ENCODE measurements around the gene ARID5B.
"Not testable (repeated sequence)": the region's sequence is repeated elsewhere in the genome, so short reads cannot be mapped to it uniquely, and the experiment has no call there.

Gene ARID5B

DNA sequence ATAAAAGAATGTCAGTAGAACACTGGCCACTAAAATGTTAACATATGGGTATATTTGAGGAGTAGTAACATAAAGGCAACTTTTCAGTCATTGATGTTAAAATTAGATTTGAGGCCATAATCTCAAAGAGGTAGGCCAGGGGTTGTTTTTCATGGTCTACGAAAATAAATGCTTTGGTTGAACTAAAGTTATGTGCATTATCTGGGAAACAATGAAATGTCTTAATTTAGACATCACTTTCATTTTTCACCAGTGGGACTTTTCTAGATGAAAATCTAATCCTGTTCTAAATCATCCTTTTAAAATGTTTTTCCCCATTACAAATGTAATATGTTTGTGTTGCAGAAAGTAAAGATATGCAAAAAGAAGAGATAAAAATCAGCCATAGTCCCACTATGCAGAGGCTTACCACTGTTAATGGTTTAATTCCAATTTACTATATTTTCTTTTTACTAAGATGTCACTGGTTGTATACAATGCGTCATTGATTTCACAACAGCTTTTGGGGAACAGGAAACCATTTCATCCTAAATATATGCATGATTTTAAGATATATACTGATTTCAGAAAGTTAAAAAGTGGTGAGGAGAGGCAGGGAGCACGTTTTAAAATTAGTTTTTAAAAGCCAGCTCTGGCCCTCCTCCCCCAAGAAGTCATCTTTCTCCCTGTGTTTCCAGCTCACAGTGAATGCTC lies 64.3 kb downstream of the ARID5B start:
- DNase-seq (ENCODE audit: low read depth) = no peak

DNA sequence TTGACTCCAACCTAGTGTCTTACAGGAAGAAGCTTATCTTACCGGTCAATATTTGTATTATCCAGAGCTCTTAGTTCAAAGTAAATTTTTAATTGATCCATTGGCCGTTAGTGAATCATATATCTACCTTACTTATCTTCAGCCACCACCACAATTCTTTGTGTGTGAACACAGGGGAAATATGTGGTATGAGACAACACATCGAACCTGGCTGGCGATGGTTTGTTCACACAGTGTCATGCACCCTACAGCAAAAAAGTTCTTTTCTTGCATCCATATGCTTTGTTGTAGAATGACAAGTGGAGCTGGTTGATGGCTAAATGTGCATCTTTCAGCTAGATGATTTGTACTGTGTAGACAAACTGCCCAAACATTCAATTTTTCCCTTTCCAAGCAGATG lies 65.8 kb downstream of the ARID5B start:
- DNase-seq (ENCODE audit: low read depth) = no peak

DNA sequence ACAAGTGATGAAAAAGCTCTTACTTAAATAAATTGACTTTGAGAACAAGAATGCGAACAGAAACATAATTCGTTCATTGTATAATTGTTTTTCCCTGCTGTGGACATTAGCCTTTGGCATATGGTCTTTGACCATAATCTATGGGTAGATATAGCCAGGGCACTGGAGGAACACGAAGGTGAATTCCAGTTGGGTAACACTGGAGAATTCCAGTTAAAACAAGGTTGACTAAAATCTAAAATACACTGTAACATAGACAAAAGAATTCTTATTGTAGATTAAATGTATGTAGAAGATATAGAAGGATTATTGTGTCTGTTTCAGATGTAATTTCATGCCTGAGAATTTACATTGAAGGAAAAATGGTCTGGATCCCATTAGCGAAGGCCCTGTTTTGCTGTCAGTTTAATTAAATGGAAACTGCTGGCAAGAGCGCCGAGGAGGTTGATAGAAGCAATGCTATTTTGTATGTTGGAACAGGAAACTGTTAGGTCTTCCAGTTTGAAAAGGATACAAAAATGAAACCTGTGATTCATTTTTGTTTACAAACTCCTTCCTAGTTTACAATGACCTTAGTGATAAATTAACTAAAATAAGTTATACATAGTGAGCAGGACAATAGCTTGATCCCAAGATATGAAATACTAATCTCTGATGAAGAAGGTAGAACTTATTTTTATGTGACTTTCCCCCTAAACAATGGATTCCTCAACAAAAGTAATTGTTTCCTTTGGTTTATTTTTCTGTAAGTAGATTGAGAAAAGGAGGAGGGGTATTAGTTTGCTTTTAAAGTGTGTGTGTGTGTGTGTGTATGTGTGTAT lies 68.9 kb downstream of the ARID5B start:
- DNase-seq (ENCODE audit: low read depth) = no peak

DNA sequence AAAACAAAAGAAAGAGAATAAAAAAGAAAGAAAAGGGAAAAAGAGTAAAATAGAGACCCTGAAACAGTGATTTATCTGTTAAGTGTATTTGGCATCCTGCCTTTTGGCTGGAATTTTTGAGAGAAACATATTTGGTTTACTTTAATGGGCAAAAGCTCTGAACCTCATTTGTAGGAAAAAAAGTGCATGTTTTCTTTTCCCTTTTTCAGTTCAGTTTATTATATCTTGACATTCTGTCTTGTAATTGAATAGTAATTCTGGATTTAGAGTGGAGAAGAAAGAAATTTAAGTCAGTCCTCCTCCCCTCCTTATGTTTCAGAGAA lies 69.5 kb downstream of the ARID5B start:
- DNase-seq (ENCODE audit: low read depth) = no peak

DNA sequence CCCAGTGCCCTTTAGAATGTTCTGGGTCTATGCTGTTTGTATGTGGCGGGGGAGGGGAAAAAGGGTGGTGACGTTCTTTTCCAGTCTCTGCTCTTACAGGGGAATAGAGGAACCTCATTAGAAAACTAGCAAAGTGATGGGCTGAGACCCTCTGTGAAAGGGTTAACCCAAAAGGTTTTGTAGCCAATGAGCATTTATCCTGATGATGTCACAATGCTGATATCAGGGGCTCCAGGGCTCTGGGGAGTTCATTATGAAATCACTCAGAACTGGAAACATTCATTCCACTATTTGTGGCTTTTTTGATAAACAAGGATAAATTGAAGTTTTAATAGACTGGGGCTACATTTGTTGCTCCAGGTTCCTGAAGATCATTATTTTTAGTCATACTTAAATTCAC lies 71.7 kb downstream of the ARID5B start:
- no peak for DNase-seq (ENCODE audit: low read depth)

DNA sequence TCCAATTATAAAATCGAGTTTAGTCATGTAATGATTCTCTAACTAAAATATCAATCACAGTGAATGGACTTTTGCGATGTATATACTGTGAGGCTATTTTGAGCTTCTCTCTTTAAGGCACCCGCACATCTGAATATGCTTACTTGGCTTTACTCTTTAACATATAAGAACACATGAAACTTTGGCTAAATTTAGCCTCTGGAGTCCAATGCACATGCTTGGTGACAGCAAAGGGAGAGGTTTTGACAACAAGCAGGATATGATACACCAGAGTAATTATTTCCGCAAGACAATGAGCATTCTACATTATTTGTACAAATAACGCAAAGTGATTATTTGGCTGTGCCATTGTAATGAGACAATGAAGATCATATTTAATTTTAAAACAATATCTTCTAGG lies 72.4 kb downstream of the ARID5B start:
- no peak for DNase-seq (ENCODE audit: low read depth)

DNA sequence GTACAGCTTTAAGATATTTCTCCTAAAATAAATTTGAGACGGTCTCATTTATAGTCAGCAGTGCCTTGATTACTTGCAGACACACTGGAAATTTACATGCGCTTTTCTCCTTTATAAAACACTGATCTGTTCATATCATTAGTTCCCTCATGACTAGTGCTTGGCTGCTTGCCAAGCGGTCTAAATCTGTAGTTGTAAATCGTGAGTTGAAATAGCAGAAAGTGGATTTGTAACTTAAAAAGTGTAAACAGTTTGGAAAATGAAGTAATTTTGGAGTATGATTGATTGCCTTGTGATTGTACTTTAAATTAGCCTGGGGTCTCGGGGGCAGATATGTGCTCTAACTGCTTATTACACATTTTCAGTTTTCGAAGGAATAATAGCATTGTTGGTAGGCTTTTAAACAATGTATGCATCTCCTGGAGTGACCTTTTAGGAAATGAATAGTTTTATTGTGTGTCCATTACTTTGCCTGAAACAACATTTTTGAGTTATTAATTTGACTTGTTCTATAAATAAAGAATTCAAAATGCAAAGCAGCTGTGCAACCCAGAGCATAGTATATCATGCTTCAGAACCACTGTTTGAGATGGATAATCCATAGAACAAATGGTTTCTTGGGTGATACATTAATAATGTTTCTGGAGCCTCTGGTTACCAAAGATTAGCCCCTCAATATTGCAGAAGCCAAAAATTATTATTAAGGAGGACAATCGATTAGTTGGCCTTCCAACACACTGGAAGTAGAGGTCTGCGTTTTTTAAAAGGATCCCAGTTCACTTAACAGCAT lies 73.3 kb downstream of the ARID5B start:
- no peak for DNase-seq (ENCODE audit: low read depth)

DNA sequence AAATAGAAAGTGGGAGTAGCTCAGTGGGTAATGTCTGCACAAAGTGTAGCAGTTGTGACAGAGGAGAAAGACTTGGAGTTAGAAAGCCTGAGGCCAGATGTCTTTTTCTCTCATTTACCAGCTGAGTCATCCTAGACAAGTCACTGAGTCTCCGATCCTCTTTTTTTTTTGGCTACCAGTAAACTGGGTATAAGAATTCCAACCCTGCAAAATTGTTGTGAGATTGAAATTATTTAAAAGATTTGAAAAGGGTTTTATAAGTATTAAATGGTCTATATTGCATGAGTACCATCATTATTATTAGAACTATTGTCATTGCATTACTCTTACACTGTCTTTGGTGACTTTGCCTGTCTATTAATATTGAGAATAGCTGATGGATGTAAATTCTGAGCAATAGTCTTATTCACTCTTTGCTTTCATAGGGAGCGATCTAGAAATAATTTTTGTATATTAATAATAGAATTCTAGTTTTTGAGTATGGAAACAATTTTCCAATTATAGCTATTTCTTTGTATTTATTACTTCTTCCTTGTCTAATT lies 74.0 kb downstream of the ARID5B start:
- no peak for DNase-seq (ENCODE audit: low read depth)

DNA sequence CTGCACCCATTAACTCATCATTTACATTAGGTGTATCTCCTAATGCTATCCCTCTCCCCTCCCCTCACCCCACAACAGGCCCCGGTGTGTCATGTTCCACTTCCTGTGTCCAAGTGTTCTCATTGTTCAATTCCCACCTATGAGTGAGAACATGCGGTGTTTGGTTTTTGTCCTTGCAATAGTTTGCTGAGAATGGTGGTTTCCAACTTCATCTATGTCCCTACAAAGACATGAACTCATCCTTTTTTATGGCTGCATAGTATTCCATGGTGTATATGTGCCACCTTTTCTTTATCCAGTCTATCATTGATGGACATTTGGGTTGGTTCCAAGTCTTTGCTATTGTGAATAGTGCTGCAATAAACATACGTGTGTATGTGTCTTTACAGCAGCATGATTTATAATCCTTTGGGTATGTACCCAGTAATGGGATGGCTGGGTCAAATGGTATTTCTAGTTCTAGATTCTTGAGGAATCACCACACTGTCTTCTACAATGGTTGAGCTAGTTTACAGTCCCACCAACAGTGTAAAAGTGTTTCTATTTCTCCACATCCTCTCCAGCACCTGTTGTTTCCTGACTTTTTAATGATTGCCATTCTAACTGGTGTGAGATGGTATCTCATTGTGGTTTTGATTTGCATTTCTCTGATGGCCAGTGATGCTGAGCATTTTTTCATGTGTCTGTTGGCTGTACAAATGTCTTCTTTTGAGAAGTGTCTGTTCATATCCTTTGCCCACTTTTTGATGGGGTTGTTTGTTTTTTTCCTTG lies 75.6 kb downstream of the ARID5B start:
- DNase-seq (ENCODE audit: low read depth) = not testable (repeated sequence)

DNA sequence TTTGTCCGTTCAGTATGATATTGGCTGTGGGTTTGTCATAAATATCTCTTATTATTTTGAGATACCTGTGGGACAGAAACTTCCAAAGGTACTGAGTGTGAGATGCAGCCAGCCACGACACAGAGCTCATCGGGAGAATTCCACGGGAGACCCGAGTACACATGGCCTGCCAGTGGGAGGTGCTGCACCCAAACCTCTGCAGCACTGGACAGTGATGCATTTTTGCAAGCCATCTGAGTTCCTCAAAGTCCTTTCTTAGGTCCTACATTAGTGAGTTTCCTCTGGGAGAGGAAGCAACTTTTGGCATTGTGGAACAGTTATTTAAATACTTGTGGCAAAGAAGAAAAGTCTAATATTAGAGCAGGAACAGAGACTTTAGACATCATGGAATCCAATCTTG lies 77.5 kb downstream of the ARID5B start:
- DNase-seq (ENCODE audit: low read depth) = no peak

DNA sequence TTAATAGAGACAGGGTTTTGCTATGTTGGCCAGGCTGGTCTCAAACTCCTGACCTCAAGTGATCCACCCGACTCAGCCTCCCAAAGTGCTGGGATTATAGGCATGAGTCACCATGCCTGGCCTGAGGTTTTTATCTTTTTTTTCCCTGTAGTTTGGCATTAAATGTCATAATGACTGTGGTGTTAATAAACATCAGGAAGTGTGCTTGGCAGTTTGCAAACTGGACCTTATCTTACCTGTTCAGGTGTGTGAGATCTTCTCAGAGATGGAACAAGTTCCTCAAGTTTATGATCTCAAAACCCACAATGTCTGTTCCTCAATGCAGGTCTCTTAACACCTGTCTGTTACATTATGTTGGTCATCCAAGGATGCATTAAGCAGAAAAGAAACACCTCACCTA lies 80.0 kb downstream of the ARID5B start:
- no peak for DNase-seq (ENCODE audit: low read depth)

DNA sequence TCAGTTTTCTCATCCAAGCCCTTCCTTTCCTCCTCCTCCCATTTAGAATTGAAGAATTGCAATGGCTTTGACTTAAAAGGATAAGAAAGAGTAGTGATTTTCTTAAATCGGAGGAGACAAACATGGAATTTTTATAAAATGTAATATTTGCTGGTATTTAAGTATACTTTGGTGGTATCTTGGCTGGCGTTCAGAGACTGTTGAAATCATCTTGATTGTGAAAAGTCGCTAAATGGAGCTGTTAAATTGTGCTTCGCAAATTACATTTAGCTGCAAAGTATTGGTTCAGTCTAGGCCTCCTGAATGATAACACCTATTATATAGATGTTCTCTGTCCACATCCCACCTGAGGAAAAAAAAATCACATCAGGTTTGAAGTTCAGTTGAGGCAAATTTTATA lies 81.8 kb downstream of the ARID5B start:
- DNase-seq (ENCODE audit: low read depth) = no peak

DNA sequence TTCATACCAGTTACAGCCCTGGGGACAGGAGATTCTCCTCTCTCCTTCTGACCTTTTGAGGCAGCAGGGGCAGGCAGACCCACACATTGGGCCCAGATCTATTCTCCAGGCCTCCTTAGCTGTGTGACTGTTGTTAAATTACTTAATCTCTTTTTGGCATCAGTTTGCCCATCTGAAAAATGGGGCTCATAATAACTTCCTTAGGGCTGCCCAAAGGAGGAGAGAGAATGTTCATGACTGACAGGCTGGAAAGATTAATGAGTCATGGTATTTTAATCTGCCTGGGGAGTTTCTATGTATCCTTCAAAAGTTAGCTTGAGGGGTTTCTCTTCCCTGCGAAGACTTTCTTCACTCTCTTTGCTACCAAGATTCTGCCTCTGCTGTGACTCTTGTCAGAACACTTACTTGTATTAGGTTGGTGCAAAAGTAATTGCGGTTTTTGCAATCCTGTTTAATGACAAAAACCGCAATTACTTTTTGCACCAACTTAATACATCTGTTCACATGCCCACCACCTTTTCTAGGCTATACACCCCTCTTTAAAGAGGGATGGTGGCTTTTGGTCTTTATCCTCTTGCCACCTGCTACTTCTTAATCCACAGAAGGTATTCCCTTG lies 83.4 kb downstream of the ARID5B start:
- DNase-seq (ENCODE audit: low read depth) = no peak

DNA sequence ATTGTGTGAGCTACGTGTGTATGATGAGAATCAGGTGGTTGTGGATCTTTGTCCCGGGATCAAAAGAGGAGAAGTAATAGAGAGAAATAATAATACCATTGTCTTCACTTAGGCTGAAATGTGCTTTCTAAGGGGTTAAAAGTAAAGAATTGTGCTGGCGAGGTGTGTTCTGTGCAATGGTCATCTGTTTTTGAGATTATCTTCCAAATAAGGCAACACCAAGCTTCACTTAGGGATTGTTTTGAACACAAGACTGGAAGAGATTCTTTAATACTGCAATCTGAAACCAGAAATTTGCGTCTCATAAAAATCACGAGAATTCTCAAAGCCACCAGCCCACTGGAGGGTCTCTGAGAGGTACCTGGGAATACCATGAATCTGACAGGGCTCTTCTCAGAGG lies 84.2 kb downstream of the ARID5B start:
- DNase-seq (ENCODE audit: low read depth) = no peak

DNA sequence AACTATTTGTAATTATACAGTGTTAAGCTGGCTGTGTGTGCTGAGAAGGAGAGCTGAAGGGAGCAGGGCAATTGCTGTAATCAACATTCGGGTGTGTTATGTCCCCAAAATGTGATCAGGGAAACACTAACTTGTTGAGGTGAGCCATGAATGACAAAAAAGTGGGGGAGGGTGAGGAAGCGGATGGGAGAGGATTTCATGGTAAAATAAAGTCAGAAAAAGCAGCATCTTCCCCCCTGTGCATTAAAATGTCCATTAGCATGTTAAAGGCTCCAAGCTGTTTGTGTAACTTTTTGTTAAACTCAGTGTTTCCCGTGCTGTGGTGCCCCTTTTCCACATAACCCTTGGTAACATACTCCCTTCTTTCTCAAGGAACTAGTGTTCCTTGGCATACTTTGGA lies 84.9 kb downstream of the ARID5B start:
- no peak for DNase-seq (ENCODE audit: low read depth)

DNA sequence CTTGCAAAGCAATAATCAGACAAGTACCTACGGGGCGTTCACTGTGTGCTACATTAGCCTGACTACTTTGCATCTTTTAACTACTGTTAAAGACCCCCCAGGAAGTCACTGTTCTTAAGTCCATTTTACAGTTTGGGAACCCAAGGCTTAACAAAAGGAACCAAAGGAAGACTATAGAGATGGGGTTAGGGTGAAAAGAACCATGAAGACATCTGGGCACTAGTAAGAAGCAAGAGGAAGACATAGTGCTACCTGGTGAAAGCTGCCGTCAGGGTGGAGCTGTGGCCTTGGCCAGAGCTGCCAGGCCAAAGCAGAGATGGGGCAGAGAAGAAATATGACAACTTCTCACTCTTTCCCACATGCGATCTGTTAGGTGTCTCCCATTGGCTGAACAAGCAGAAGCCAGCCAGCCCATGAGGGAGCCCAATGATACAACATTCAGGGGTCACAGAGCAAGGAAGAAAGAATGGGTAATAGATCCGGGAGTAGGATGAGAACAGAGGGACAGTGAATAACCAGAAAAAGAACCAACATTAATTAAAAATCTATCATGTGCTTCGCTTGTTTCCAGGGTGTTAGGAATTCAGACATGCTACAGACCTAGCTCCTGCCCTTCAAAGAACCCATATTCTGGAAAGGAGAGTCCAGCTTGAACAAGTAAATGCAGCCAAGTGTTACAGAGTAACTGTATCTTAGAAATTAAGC lies 85.4 kb downstream of the ARID5B start:
- no peak for DNase-seq (ENCODE audit: low read depth)

DNA sequence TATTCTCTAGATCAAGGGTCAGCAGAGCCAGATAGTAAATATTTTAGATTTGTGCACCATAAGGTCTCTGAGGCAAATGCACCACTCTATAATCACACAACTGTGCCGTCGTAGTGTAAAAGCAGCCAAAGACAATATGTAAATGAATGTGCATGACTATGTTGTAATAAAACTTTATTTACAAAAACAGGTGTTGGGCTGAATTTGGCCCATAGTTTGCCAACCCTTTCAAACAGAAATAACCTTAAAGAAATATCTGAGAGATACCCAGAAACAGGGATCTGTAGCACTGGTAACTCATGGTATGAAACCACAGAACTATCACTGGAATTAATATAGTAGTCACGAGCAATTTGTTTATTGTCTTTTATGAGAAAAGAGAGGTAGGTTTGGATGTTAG lies 86.0 kb downstream of the ARID5B start:
- no peak for DNase-seq (ENCODE audit: low read depth)

DNA sequence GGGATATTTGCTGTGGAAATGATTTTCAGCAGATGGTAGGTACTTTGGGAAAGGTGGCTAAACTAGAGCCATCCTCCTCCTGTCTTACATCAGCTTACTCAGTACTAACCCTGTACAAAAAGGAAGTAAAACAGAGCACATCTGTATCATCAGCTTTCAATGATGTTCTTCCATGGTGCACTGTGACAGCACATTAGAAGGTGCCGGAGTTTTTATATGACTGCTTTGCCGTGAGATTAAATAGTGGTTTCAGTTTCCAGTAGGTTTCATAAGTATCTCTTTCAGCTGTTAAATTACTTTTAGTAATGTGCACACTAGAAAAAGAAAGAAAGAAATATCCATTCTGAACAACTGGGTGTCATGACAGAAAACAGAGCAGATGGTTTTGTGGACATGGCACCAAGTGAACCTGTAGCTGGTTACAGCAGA lies 86.5 kb downstream of the ARID5B start:
- DNase-seq (ENCODE audit: low read depth) = no peak

DNA sequence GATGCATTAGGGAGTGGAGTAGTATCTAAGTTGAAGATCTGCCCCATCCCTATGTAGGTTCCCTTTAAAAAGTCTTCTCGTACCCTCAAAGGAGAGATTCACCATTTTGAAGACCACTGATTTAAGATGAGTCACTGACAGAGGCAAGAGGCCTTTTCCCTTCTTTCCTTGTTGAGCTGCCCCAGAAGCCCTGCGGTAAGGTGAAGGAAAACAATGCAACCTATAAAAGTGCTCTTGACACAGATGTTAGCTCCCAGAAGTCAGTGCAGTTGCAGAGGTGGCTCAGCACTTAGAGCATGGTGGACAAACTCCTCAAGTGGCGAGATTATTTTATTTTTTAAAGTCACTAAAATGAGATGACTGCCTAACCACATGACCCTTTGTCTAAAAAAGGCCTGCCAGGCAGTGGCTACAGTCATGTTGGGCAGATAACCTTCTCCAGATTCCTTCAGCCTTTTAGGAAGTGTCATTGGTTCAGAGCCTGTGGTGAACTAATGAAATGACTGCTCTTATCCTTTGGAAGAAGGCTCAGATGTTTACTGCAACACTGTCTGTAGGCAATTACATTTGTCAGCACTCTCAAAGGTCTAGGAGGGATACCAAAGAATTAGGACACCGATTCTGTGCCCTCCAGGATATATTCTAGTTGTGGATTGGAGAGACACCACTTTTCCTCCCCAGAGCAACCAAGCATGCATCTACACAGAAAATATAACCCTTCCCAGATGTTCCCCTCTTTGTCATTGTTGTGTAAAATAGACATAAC lies 88.7 kb downstream of the ARID5B start:
- no peak for DNase-seq (ENCODE audit: low read depth)

DNA sequence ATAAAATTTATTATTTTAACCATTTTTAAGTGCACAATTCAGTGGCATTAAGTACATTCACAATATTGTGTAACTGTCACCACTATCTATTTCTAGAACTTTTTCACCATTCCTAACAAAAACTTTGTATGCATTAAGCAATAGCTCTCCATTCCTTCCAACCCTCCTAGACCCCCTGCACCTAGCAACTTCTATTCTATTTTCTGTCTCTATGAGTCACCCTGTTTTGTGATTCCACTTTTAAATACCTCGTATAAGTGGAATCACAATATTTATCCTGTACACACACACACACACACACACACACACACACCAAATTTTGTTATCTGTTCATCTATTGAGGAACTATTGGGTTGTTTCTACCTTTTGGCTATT lies 89.2 kb downstream of the ARID5B start:
- DNase-seq (ENCODE audit: low read depth) = no peak
